Measurements from ENCODE around the gene DALRD3.
"Not testable (repeated sequence)": the region's sequence is repeated elsewhere in the genome, so short reads cannot be mapped to it uniquely, and the experiment has no call there.

The DALRD3 gene

DNA sequence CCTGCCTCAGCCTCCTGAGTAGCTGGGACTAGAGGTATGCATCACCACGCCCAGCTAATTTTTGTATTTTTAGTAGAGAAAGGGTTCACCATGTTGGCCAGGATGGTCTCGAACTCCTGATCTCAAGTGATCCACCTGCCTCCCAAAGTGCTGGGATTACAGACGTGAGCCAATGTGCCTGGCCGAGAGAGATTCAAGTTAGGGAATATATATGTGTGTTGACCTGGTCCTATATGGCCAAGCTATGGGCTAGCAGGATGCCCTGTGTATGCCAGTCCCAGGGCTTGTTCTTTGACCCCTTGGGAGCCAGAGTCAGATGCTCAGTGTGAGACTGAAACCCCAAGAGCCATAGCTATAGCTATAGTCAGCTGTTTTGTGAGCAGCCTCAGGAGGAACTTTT, 5.4 kb upstream of the DALRD3 start:
- DNase-seq: no peak
- in situ Hi-C loops (cut with MboI; ENCODE audit: low pct_unique_long_range_greater_than_20kb, low sequenced_read_pairs): no loop called here

DNA sequence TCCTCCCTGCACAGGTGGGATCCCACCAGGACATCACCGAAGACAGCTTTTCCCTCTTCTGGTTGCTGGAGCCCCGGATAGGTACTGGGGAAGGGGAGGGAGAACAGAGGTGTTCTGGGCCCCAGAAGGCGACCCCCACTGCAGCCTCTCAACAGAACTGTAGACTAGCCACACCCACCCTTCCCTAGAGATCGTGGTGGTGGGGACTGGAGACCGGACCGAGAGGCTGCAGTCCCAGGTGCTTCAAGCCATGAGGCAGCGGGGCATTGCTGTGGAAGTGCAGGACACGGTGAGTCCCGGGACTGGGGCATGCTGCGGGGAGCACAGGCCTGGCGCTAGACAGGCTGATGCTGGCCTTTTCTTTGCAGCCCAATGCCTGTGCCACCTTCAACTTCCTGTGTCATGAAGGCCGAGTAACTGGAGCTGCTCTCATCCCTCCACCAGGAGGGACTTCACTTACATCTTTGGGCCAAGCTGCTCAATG, 4.3 kb upstream of the DALRD3 start:
- in situ Hi-C loops (cut with MboI; ENCODE audit: low pct_unique_long_range_greater_than_20kb, low sequenced_read_pairs): no loop called here
- DNase-seq: peak; percentile 44

DNA sequence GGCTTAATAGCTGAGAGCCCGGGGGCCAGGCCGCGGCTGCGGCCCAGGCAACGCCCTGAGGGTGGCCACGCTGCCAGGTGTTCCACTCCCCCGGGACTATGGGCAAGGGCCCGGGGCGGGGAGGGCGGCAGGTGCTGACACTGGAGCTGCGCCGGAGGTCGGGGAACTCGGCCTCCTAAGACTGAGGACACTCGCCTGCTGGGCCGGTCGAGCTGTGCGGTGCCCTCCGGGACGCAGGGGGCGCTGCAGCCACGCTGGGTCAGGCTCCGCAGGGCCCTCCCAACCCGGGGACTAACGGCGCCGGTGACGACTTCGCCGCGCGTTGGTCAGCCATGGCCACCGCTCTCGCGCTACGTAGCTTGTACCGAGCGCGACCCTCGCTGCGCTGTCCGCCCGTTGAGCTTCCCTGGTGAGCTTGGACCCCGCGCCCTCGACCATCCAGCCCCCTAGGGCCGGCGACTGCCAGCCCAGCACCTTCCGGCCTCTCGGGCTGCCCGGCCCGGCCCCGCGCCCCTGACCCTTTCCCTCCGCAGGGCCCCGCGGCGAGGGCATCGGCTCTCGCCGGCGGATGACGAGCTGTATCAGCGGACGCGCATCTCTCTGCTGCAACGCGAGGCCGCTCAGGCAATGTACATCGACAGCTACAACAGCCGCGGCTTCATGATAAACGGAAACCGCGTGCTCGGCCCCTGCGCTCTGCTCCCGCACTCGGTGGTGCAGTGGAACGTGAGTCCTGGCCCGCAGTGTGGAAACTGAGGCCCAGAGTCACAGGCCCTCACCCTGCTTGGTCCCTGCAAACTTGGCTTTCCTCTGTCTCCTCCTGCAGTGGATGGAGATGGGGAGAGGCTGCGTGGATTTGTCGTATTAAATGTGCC, 3.7 kb upstream of the DALRD3 start, which contains the start of gene NDUFAF3:
TSS of gene NDUFAF3 (plus strand) at position 309 of the 875 bp plus-strand sequence. CDS start at position 333, 24 bp downstream.
- in situ Hi-C loops (cut with MboI; ENCODE audit: low pct_unique_long_range_greater_than_20kb, low sequenced_read_pairs): no loop called here
- peak; percentile 89 for DNase-seq

DNA sequence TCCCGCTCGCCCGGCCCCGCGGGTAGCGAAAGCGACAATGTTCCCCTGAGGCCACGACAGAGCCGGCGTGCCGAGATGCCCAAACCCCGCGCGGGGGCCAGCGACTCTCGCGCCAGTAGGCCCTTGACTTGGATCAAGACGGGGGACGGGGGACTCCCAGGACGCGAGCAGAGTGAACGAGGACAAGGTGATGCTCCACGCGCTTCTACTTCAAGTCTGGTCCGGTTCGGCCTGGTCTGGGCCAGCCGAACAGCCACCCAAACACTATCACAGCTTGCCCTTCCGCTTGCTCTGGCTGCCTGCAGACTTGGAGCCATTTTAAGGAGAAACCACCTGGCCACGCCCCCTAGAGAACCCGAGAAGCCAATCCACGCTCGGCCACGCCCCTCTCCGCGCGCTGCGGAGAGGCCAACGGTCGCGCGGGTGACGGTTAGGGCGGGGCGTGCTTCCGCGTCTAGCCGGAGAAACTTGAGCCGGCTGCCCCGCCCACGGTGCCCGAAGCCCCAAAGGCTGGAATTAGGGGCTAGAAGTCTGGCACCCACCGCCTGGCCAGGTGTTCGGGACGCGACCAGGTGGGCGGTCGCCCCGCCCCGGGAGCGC, 2.9 kb upstream of the DALRD3 start:
- peak; percentile 99 for DNase-seq
- in situ Hi-C loops (cut with MboI; ENCODE audit: low pct_unique_long_range_greater_than_20kb, low sequenced_read_pairs): no loop called here

DNA sequence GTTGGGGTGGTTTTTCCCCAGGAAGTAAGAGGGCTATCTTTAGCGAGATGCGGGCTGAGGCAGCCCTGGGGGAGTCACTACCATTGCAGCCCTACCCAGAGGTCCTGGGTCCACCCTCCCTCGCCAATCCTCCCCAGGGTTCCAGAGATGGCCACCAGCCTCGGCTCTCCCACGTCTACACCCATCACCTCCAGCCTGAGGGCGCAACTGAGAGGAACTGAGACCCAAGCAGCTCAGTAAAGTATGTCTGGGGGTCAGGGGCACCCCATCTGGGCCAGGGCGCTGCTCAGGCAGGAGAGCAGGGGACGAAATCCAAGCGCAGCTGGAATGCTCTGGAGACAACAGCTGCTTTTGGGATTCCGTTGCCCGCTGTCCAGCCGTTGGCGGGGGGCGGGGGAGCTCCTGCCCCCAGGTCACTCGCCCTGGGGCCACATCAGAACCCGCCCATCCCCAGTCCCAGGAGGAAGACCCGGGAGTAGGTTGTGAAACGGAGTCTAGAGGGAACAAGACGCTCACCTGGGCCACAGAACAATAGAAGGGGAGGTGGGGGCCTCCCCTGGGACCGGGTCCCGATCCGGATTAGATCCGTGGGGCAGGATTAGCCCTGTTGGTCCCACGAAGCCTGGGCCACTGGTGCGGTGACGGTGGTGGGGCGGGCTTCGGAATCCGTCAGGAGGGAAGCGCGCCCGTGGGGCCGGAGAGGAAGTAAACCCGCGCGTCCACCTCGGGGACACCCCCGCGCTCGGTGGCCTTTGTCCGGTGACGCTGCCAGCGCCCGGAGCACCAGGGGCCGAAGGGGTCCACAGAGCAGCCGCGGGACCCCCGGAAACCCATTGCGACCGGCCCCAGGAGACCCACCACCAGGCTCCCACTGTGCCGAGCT, 2.2 kb upstream of the DALRD3 start:
- in situ Hi-C loops (cut with MboI; ENCODE audit: low pct_unique_long_range_greater_than_20kb, low sequenced_read_pairs): no loop called here
- DNase-seq: peak; percentile 69

DNA sequence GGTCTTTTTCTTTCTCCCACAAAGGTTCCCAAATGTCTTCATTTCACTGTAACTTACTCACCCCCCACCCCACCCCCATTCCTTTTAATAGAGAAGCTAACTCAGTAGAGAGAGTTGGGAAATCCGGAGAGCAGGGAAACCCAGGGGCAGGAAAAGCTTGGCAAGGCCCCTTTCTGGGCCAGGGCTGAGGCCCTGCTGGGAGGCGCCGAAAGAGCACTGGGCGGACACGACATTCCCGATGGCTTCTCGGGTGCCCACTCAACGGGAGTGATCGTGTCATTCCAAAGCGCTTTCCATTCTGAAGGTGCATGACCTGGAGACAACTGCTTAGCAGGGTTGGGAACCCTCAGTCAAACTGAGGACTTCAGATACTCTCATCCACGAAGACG, 1.6 kb upstream of the DALRD3 start:
- in situ Hi-C loops (cut with MboI; ENCODE audit: low pct_unique_long_range_greater_than_20kb, low sequenced_read_pairs): no loop called here
- DNase-seq: no peak

DNA sequence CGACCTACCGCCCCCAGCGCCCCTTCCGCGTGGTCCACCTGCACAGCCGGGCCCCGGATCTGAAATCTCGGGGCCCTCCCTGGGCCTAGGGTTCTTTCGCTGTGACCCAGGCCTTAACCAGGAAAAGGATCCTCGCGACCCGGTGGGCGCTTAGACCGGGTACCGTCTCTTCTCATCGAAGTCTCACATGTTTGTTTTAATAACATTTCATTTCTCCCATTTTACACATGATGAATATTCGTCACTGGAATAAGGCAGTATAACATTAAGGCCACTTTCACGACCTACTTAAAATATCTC, 277 bp upstream of the DALRD3 start:
- in situ Hi-C loops (cut with MboI; ENCODE audit: low pct_unique_long_range_greater_than_20kb, low sequenced_read_pairs): no loop called here
- DNase-seq: no peak

DNA sequence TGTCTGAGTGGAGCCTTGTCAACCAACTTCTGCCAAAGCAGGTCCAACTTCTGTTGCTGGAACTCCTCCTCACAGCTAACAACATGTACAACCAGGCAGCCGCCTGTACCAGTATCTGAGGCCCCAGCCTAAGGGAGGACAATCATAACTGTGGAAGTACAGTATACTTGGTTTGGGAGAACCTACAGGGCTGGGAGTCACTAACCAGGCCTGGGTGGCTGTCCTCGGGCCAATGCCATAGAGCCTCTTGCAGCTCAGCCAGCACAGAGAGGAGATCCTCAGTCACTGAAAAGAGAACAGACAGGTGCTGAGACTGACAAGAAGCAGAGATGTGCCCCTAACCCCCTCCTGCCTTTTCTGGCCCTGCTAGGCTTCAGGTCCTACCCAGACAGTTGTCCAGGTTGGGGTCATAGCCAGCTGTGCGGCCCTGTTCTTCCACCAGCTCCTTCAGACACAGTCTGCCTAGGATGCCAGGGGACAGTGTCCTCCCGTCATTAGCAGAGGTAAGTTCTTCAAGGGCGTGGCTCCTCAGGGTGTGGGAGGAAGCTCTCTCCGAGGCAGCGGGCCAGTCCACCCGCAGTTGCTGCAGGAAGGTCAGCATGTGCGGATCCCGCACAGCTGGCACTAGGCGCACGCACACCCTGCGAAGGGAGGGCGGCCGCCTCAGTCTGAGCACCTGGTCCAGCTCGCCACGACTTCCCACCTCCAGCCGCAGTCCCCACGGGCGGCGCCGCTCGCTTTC, 980 bp downstream of the DALRD3 start:
- DNase-seq: no peak
- in situ Hi-C loops (cut with MboI; ENCODE audit: low pct_unique_long_range_greater_than_20kb, low sequenced_read_pairs): no loop called here

DNA sequence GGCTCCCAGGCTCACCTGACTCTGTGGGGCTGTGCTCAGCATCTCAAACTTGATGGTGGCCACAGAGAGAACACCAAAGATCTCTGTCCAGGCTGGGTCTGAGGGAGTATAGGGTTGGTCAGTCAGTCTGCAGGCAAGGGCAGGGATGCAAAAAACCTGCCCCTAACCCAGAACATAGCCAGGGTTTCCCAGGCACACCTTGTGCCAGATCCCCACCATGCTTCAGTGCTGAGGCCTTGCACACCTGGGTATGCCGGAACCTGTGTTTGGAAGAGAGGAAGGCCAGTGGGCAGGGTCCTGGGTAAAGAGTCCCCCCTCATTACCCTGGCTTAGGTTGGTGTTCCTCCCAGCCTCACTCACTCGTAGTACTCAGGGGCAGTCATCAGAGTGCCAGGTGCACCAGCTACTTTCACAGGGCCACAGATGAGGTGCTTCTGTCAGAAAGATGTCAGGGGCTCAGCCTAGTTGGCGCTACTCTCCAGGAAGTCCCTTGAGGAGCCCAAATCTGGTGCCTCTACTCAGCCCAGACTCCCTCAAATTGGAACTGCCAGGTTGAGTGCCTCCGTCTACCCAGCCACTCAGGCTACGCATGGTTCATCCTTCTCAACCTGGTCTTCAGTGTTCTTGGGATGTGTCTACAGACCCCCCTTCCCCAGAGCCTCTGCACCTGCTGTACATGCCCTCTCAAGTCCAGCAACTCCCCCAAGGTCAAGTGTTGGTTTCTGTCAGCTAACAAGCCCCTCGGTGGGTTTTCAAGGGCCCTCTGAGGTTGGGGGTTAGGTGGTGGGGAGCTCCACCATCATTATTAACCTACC, 1.8 kb downstream of the DALRD3 start:
- no peak for DNase-seq
- in situ Hi-C loops (cut with MboI; ENCODE audit: low pct_unique_long_range_greater_than_20kb, low sequenced_read_pairs): no loop called here

DNA sequence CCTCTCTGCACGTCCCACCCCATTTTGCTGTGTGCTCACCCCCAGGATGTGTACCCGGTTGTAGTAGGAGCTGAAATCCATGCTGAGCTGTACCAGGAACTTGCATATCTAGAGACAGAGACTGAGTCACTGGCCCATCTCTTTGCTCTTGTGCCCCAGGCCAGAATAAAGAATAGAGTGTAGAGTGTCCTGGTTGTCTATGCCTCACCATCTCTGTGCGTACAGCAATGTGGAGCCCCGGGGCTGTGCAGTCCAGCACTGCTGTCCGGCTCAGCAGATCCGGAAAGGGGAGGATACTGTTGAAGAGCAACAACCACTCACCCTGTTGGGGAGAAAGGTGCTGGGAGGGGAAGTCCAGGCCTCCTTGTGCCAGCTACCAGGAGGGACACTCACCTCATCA, 2.6 kb downstream of the DALRD3 start:
- no peak for DNase-seq
- in situ Hi-C loops (cut with MboI; ENCODE audit: low pct_unique_long_range_greater_than_20kb, low sequenced_read_pairs): no loop called here

DNA sequence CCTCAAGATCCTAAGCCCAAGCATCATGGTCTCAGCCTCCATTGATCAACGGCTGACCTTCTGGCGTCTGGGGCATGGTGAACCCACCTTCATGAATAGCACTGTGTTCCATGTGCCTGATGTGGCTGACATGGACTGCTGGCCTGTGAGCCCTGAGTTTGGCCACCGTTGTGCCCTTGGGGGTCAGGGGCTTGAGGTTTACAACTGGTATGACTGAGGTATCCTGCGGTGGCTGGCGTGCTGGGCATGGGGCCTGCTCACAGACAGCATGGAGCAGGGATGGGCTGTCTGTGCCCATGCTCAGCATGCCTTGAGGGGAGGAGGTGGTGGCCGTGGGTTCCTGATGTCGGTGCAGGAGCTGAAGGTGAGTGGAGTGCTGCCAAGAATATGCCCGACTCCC, 3.3 kb downstream of the DALRD3 start:
- no peak for DNase-seq
- in situ Hi-C loops (cut with MboI; ENCODE audit: low pct_unique_long_range_greater_than_20kb, low sequenced_read_pairs): no loop called here

DNA sequence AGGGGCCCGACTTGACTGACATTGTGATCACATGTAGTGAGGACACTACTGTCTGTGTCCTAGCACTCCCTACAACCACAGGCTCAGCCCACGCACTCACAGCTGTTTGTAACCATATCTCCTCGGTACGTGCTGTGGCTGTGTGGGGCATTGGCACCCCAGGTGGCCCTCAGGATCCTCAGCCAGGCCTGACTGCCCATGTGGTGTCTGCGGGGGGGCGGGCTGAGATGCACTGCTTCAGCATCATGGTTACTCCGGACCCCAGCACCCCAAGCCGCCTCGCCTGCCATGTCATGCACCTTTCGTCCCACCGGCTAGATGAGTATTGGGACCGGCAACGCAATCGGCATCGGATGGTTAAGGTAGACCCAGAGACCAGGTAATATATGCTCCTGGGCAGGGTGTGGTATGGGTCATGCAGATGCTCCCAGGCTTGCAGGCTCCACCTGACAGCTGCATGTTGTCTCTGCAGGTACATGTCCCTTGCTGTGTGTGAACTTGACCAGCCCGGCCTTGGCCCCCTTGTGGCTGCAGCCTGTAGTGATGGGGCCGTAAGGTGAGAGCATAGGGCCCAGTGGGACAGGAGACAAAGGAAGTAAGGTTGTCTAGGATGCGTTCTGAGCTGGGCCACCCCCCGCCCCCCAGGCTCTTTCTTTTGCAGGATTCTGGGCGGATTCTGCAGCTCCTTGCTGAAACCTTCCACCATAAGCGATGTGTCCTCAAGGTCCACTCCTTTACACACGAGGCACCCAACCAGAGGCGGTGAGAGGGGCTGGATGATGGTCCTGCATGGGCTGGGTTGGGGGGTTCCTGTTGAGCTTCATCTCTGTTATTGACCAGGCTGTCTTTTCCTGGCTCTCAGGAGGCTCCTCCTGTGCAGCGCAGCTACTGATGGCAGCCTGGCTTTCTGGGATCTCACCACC, 4.4 kb downstream of the DALRD3 start:
- DNase-seq: peak; percentile 64
- in situ Hi-C loops (cut with MboI; ENCODE audit: low pct_unique_long_range_greater_than_20kb, low sequenced_read_pairs): no loop called here

DNA sequence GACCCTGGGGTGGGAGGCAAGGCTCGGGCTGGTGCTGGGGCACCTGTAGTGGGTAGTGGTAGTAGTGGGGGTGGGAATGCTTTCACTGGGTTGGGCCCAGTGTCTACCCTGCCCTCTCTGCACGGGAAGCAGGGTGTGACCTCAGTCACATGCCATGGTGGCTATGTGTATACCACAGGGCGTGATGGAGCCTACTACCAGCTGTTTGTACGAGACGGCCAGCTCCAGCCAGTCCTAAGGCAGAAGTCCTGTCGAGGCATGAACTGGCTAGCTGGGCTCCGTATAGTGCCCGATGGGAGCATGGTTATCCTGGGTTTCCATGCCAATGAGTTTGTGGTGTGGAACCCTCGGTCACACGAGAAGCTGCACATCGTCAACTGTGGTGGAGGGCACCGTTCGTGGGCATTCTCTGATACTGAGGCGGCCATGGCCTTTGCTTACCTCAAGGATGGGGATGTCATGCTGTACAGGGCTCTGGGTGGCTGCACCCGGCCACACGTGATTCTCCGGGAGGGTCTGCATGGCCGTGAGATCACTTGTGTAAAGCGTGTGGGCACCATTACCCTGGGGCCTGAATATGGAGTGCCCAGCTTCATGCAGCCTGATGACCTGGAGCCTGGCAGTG, 5.2 kb downstream of the DALRD3 start:
- no peak for DNase-seq
- in situ Hi-C loops (cut with MboI; ENCODE audit: low pct_unique_long_range_greater_than_20kb, low sequenced_read_pairs): no loop called here

DNA sequence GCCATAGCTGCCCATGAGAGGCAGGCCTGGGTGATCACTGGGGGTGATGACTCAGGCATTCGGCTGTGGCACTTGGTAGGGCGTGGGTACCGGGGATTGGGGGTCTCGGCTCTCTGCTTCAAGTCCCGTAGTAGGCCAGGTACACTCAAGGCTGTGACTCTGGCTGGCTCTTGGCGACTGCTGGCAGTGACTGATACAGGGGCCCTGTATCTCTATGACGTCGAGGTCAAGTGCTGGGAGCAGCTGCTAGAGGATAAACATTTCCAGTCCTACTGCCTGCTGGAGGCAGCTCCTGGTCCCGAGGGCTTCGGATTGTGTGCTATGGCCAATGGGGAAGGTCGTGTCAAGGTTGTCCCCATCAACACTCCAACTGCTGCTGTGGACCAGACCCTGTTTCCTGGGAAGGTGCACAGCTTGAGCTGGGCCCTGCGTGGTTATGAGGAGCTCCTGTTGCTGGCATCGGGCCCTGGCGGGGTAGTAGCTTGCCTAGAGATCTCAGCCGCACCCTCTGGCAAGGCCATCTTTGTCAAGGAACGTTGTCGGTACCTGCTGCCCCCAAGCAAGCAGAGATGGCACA, 5.9 kb downstream of the DALRD3 start:
- DNase-seq: no peak
- in situ Hi-C loops (cut with MboI; ENCODE audit: low pct_unique_long_range_greater_than_20kb, low sequenced_read_pairs): no loop called here

DNA sequence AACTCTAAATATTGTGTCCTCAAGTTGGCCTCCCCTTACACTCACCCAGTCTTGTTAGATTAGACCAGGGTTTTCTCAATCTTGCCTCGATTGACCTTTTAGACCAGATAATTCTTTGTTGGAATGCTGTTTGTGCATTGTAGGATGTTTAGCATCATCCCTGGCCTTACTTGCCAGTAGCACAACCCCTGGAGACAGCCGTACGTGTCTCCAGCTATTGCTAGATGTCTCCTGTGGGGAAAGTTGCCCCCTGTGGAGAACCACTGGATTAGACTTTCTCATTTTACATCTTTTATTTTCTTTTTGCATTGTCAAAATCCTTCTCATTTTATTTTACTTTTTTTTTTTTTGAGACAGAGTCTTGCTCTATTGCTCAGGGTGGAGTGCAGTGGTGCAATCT, 9.0 kb downstream of the DALRD3 start:
- in situ Hi-C loops (cut with MboI; ENCODE audit: low pct_unique_long_range_greater_than_20kb, low sequenced_read_pairs): no loop called here
- no peak for DNase-seq

DNA sequence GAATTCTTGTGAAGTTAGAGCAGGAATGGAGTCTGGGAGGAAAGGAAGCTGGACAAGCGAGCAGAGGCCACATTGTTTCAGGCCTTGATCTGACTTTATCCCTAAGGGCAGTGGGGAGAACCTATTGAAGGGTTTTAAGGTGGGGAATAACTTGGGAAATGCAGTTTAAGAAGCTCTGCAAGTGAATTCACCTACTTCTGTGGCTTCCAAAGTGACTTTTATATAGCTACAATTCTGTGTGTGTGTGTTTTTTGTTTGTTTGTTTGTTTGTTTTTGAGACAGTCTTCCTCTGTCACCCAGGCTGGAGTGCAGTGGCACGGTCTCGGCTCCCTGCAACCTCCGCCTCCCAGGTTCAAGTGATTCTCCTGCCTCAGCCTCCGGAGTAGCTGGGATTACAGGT, 9.8 kb downstream of the DALRD3 start:
- in situ Hi-C loops (cut with MboI; ENCODE audit: low pct_unique_long_range_greater_than_20kb, low sequenced_read_pairs); DNase-seq: not testable (repeated sequence)

Data from KBM-7 (cell line).